Heart right ventricle (tissue), 16 donors: ENCODE results near the gene SANBR. TPM values are rescaled to one million over a fixed set of nuclear protein-coding genes. Genes with fewer than 3 reads are reported as not detected.

Experiments
- ATAC-seq, 8 donors: fragments of 200-7000 bp; cut with Tn5 transposase; one replicate each; pipeline ENCODE4 v1.9.1; 2020; ENCODE audit warnings: mild to moderate bottlenecking in 8 of 8, moderate library complexity in 8 of 8, moderate number of reproducible peaks in 1 of 8
- DNase-seq, 2 donors: peaks; one replicate each; pipeline ENCODE4 v3.0.0-alpha.2; 2020
- H3K27ac ChIP-seq, 10 donors: fragments of 200-600 bp; sonication (generic) in 2 of 10; one replicate each; pipeline versions ENCODE4 v1.5.0 to v1.8.0; 2020 to 2022; ENCODE audit warnings: mild to moderate bottlenecking in 3 of 10
- H3K27me3 ChIP-seq, 7 donors: fragments of 200-600 bp; one replicate each; pipeline ENCODE4 v1.8.0; 2021 to 2022; ENCODE audit warnings: mild to moderate bottlenecking in 2 of 7
- H3K36me3 ChIP-seq, 9 donors: fragments of 200-600 bp; sonication (generic) in 1 of 9; one replicate each; pipeline versions ENCODE4 v1.5.0 to v1.8.0; 2020 to 2022; ENCODE audit warnings: mild to moderate bottlenecking in 2 of 9
- H3K4me1 ChIP-seq, 9 donors: fragments of 200-600 bp; sonication (generic) in 1 of 9; one replicate each; pipeline versions ENCODE4 v1.5.0 to v1.8.0; 2020 to 2022; ENCODE audit warnings: mild to moderate bottlenecking in 4 of 9
- H3K4me3 ChIP-seq, 10 donors: fragments of 200-600 bp; sonication (generic) in 2 of 10; one replicate each; pipeline versions ENCODE4 v1.5.0 to v1.8.0; 2020 to 2022; ENCODE audit warnings: mild to moderate bottlenecking in 7 of 10, moderate library complexity in 2 of 10
- H3K9me3 ChIP-seq, 11 donors: fragments of 200-600 bp in 10 of 11; sonication (generic) in 2 of 11; one replicate each; pipeline versions ENCODE4 v1.5.0 to v1.8.0; 2013 to 2022; ENCODE audit warnings: mild to moderate bottlenecking in 2 of 11, control low read depth in 1 of 11, moderate library complexity in 1 of 11
- CTCF ChIP-seq, 9 donors: fragments of 200-600 bp; sonication (generic) in 2 of 9; IDR thresholded peaks; one replicate each; pipeline versions ENCODE4 v1.5.0 to v1.8.0; 2021 to 2022; ENCODE audit warnings: antibody characterized with exemption in 9 of 9, mild to moderate bottlenecking in 5 of 9, moderate library complexity in 1 of 9
- WGBS, 2 donors: extraction: QIAGEN DNeasy Blood & Tissue Kit; methylation state at CpG; one replicate each; pipeline ENCODE4 v1.1.7; 2013; ENCODE audit warnings: inconsistent platforms in 1 of 2; 5-methylcytosine and 5-hydroxymethylcytosine counted together
- intact Hi-C, 10 donors: fragments of 100-400 bp; cut with DNase I; formaldehyde crosslinking; loops; one replicate each; pipeline versions ENCODE4 v1.11.1 to v1.14.2; 2022
- polyA plus RNA-seq, 2 donors: library from polyadenylated mRNA; stranded (reverse); fragments of 200-250 nt; gene quantifications; one replicate each; pipeline ENCODE4 v1.2.3, GENCODE V29; 2013
- total RNA-seq, 10 donors: library from RNA; stranded (reverse); fragmentation: NEBNext Ultra II Directional in 3 of 10; extraction: Animal tissue kit (Norgen Biotek cat#: 25700) in 3 of 10; gene quantifications; one replicate each; pipeline versions ENCODE4 v1.2.1 to v1.2.4, GENCODE V29; 2021 to 2023
- donor health status: Arrhythmogenic right ventricular cardiomyopathy.
- donor health status: ischemic (EF 13 %, LVEDD 7.1; RV severe dilation, severe dysfunction).
- donor health status: healthy with polysubstance abuse.
- donor health status: DM: no; HTN: yes; CAD: no.
- donor health status: DM: no; HTN: no; CAD: no.
- donor health status: ischemic (EF 25% LVEDD 6.9; RV normal size, moderate dysfunction).
- donor health status: ischemic (EF 25% LVEDD 5.7; RV mildly dilated, moderate dysfunction).
- donor health status: healthy.
- donor health status: DM: yes; HTN: yes; CAD: no.
- donor health status: Ischemic cardiomyopathy.
- donor health status: ischemic (EF 35%, LVEDD 5.7; RV mildly dilated, moderate dysfunction).
- donor health status: nonischemic (EF 11% LVEDD 7.7; RV severe dilation, severe dysfunction).
- donor health status: DM: yes; HTN: yes; CAD: no.
- donor health status: PGD.
- donor health status: ischemic (EF 29% LVEDD 5.4; RV normal size, mild dysfunction).
- donor health status: nonischemic (EF 23%, LVEDD 6.1; RV moderate dilation, normal function).

SANBR gene
- total and polyA plus RNA-seq, 12 donors, result 3.5 to 11.0 (median 6.6) TPM

GRCh38 chr2:61085883-61086282 is 20.2 kb downstream of the SANBR start:
- peaks cover 0 to 96% (median 10%) of the 10 kb centered on the region in 9 donors for H3K36me3 ChIP-seq
- DNase-seq (no peak), ATAC-seq (no peak)
- peaks cover 0 to 9% (median 0%) of the 10 kb centered on the region in 11 donors for H3K9me3 ChIP-seq
- no peaks in the 10 kb centered on the region for H3K27me3 ChIP-seq
- WGBS, 2 donors, result 94 to 97% methylated on average over 1 of the region's 1 CpG
- TF ChIP-seq CTCF (IDR thresholded peaks at IDR 0.05), result no peak
- intact Hi-C loops, result no loop called here
- no peak overlapping the region for H3K27ac ChIP-seq
- no peaks in the 10 kb centered on the region for H3K4me1 ChIP-seq
- H3K4me3 ChIP-seq, result no peak overlapping the region

- Histone ChIP-seq H3K27ac (no peak overlapping the region), H3K9me3 (peaks cover 0 to 9% (median 0%) of the 10 kb centered on the region in 11 donors), H3K36me3 (peaks cover 0 to 86% (median 10%) of the 10 kb centered on the region in 9 donors), H3K4me3 (no peak overlapping the region), H3K27me3 (no peaks in the 10 kb centered on the region), H3K4me1 (no peaks in the 10 kb centered on the region)
- intact Hi-C loops, result no loop called here
- no peak for ATAC-seq
- TF ChIP-seq CTCF (IDR thresholded peaks at IDR 0.05), result no peak
- DNase-seq, result no peak
Measured at GRCh38 chr2:61089797-61090196, 24.1 kb downstream of the SANBR start.

GRCh38 chr2:61090386-61090921 is 24.8 kb downstream of the SANBR start:
- intact Hi-C loops, result no loop called here
- TF ChIP-seq CTCF (IDR thresholded peaks at IDR 0.05), result no peak
- Histone ChIP-seq H3K9me3 (peaks cover 0 to 7% (median 0%) of the 10 kb centered on the region in 11 donors), H3K4me3 (no peak overlapping the region), H3K27me3 (no peaks in the 10 kb centered on the region), H3K27ac (no peak overlapping the region), H3K4me1 (no peaks in the 10 kb centered on the region), H3K36me3 (peaks cover 0 to 80% (median 10%) of the 10 kb centered on the region in 9 donors)
- no peak for DNase-seq
- ATAC-seq, result no peak
- 96 to 98% methylated on average over 5 of the region's 5 CpGs for WGBS, 2 donors

- no peaks in the 10 kb centered on the region for H3K9me3 ChIP-seq
- no peaks in the 10 kb centered on the region for H3K27me3 ChIP-seq
- intact Hi-C loops, result no loop called here
- H3K36me3 ChIP-seq, result peaks cover 0 to 75% (median 10%) of the 10 kb centered on the region in 9 donors
- 96 to 98% methylated on average over 8 of the region's 8 CpGs for WGBS, 2 donors
- ATAC-seq, result no peak
- no peak for DNase-seq
- H3K4me1 ChIP-seq, result no peaks in the 10 kb centered on the region
- no peak overlapping the region for H3K27ac ChIP-seq
- TF ChIP-seq CTCF (IDR thresholded peaks at IDR 0.05), result no peak
- no peak overlapping the region for H3K4me3 ChIP-seq
Measured at GRCh38 chr2:61091485-61091884, 25.8 kb downstream of the SANBR start.
